Measurements from ENCODE around the gene MATN3. TPM values are rescaled to one million over a fixed set of nuclear protein-coding genes. Genes with fewer than 3 reads are reported as not detected.

The MATN3 gene
- total and polyA plus RNA-seq, 2 of the 13 experiments (the other 11 are each of a cell fraction or from before 2014, with no cell fraction given), result 36.1 to 208 TPM

GRCh38 chr2:20061476-20061875 is 49.0 kb upstream of the MATN3 start:
- CTCF ChIA-PET (ENCODE audit: low intra/inter-chr PET ratio, low total read pairs), result no interaction called here

More at GRCh38 chr2:20061476-20061875, 49.0 kb upstream of the MATN3 start:
- ATAC-seq (no peak), FAIRE-seq (no peak), DNase-seq (ENCODE audit: low spot score) (no peak)
- H3K9me3 ChIP-seq (ENCODE audit: low read length), result no peaks in the 10 kb centered on the region
- no peaks in the 10 kb centered on the region for H4K20me1 ChIP-seq (ENCODE audit: insufficient read depth, low read length)
- H3K4me2 ChIP-seq (ENCODE audit: low read depth, low read length), result no peak overlapping the region
- H3K4me3 ChIP-seq (replicated peaks in 1 of 3; ENCODE audit: insufficient read depth in 1 of 3, low read depth in 2 of 3, low read length in 3 of 3), result no peak overlapping the region
- no peaks in the 10 kb centered on the region for H3K79me2 ChIP-seq (ENCODE audit: insufficient read depth, low read length)
- H3K9ac ChIP-seq (ENCODE audit: insufficient read depth, low read depth, low read length), result no peak overlapping the region
- no TSS peak for BruUV-seq (replicated peaks)
- H2AFZ ChIP-seq (ENCODE audit: low read length), result no peak overlapping the region
- POLR2A ChIA-PET, result interaction anchor here (1.5 to 7.0 kb wide), 2 partner anchors 10 to 12 kb away, joined by 4 to 105 read pairs; partner anchors contain the start of gene LAPTM4A
- no peaks in the 10 kb centered on the region for H3K36me3 ChIP-seq (replicated peaks in 1 of 2; ENCODE audit: control insufficient read depth in 1 of 2, insufficient read depth in 2 of 2, low read length in 2 of 2)
- 0 out of 5 replicates have a peak, but pooled peaks cover 0 to 9% of the 10 kb centered on the region in 2 experiments for H3K27me3 ChIP-seq (ENCODE audit: control insufficient read depth in 1 of 2, insufficient read depth in 2 of 2, low read length in 2 of 2)
- H3K27ac ChIP-seq (ENCODE audit: extremely low read length, insufficient read depth, low read length), result no peak overlapping the region
- WGBS (ENCODE audit: low lambda C conversion rate), result 59% methylated on average over 3 of the region's 3 CpGs
- intact Hi-C loops (cut with micrococcal nuclease; ENCODE audit: unreplicated experiment), result no loop called here
- in situ Hi-C loops (cut with HindIII; ENCODE audit: extremely low pct_ligation_motif_present, low pct_unique_long_range_greater_than_20kb), result no loop called here
- peaks cover 49% of the 10 kb centered on the region for H3K4me1 ChIP-seq (ENCODE audit: insufficient read depth, low read length)
- no peak for TF ChIP-seq CREB1 (IDR thresholded peaks at IDR 0.05)
- TF ChIP-seq CREB1 (CRISPR knock-in tag; IDR thresholded peaks at IDR 0.05), result no peak
- no peak for TF ChIP-seq EZH2 (conservative IDR thresholded peaks at IDR 0.05; ENCODE audit: low read depth, low read length)
- no peak for TF ChIP-seq ZMYM4 (CRISPR knock-in tag; IDR thresholded peaks at IDR 0.05)
- no peak for TF ChIP-seq ZNF678 (CRISPR knock-in tag; IDR thresholded peaks at IDR 0.05)
- TF ChIP-seq ZNF335 (CRISPR knock-in tag; IDR thresholded peaks at IDR 0.05), result no peak
- TF ChIP-seq RBAK (CRISPR knock-in tag; IDR thresholded peaks at IDR 0.05), result no peak
- TF ChIP-seq, protein P1, sequence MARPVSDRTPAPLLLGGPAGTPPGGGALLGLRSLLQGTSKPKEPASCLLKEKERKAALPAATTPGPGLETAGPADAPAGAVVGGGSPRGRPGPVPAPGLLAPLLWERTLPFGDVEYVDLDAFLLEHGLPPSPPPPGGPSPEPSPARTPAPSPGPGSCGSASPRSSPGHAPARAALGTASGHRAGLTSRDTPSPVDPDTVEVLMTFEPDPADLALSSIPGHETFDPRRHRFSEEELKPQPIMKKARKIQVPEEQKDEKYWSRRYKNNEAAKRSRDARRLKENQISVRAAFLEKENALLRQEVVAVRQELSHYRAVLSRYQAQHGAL (CRISPR knock-in tag; IDR thresholded peaks at IDR 0.05; ENCODE audit: not compliant biosample characterization), result no peak
- TF ChIP-seq CEBPZ (IDR thresholded peaks at IDR 0.05; ENCODE audit: low read length), result no peak
- no peak for TF ChIP-seq DNMT3B (CRISPR knock-in tag; conservative IDR thresholded peaks at IDR 0.05)
- no peak for TF ChIP-seq ZNF549 (CRISPR knock-in tag; IDR thresholded peaks at IDR 0.05)
- TF ChIP-seq ZNF670 (CRISPR knock-in tag; IDR thresholded peaks at IDR 0.05; ENCODE audit: borderline replicate concordance), result no peak
- TF ChIP-seq NFKB2 (CRISPR knock-in tag; IDR thresholded peaks at IDR 0.05; ENCODE audit: borderline replicate concordance), result no peak
- no peak for TF ChIP-seq ZNF235 (CRISPR knock-in tag; IDR thresholded peaks at IDR 0.05; ENCODE audit: borderline replicate concordance)
- TF ChIP-seq SALL1 (CRISPR knock-in tag; IDR thresholded peaks at IDR 0.05), result no peak
- no peak for TF ChIP-seq LCORL (IDR thresholded peaks at IDR 0.05)
- TF ChIP-seq LCORL (CRISPR knock-in tag; IDR thresholded peaks at IDR 0.05), result no peak
- TF ChIP-seq, protein P2, sequence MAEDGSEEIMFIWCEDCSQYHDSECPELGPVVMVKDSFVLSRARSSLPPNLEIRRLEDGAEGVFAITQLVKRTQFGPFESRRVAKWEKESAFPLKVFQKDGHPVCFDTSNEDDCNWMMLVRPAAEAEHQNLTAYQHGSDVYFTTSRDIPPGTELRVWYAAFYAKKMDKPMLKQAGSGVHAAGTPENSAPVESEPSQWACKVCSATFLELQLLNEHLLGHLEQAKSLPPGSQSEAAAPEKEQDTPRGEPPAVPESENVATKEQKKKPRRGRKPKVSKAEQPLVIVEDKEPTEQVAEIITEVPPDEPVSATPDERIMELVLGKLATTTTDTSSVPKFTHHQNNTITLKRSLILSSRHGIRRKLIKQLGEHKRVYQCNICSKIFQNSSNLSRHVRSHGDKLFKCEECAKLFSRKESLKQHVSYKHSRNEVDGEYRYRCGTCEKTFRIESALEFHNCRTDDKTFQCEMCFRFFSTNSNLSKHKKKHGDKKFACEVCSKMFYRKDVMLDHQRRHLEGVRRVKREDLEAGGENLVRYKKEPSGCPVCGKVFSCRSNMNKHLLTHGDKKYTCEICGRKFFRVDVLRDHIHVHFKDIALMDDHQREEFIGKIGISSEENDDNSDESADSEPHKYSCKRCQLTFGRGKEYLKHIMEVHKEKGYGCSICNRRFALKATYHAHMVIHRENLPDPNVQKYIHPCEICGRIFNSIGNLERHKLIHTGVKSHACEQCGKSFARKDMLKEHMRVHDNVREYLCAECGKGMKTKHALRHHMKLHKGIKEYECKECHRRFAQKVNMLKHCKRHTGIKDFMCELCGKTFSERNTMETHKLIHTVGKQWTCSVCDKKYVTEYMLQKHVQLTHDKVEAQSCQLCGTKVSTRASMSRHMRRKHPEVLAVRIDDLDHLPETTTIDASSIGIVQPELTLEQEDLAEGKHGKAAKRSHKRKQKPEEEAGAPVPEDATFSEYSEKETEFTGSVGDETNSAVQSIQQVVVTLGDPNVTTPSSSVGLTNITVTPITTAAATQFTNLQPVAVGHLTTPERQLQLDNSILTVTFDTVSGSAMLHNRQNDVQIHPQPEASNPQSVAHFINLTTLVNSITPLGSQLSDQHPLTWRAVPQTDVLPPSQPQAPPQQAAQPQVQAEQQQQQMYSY (CRISPR knock-in tag; IDR thresholded peaks at IDR 0.05), result no peak
- no peak for TF ChIP-seq ZNF660 (CRISPR knock-in tag; IDR thresholded peaks at IDR 0.05; ENCODE audit: borderline replicate concordance, low read depth)

Measured in HepG2 (cell line).